SIG-M5 treated with dmso at 0.1 percent for 504 hours (cell line): ENCODE measurements around the gene OVCH2.
A peak's percentile ranks its signal among the peaks of the same experiment; 100 is the strongest.
"Not testable (repeated sequence)": the region's sequence is repeated elsewhere in the genome, so short reads cannot be mapped to it uniquely, and the experiment has no call there.

Source experiments
- DNase-seq: peaks from one replicate; lab custom pipeline; 2025; ENCODE audit not compliant: unreplicated experiment; lab: John Stamatoyannopoulos, UW

OVCH2 gene

GRCh38 chr11:7671347-7672215 lies 34.7 kb downstream of the OVCH2 start:
- DNase-seq: no peak

GRCh38 chr11:7670641-7671040 lies 35.6 kb downstream of the OVCH2 start:
- peak; percentile 41 for DNase-seq

GRCh38 chr11:7668911-7669310 lies 37.4 kb downstream of the OVCH2 start:
- no peak for DNase-seq

- no peak for DNase-seq
Measured at GRCh38 chr11:7668464-7668863, 37.8 kb downstream of the OVCH2 start.

- DNase-seq: no peak
Measured at GRCh38 chr11:7667460-7667859, 38.8 kb downstream of the OVCH2 start.

- no peak for DNase-seq
Measured at GRCh38 chr11:7666292-7666866, 39.9 kb downstream of the OVCH2 start.

GRCh38 chr11:7665473-7666291 lies 40.6 kb downstream of the OVCH2 start:
- peak; percentile 56 for DNase-seq

- no peak for DNase-seq
Measured at GRCh38 chr11:7664867-7665266, 41.4 kb downstream of the OVCH2 start.

- not testable (repeated sequence) for DNase-seq
Measured at GRCh38 chr11:7663531-7663930, 42.7 kb downstream of the OVCH2 start.

GRCh38 chr11:7657306-7658025 lies 48.8 kb downstream of the OVCH2 start:
- no peak for DNase-seq

GRCh38 chr11:7656704-7657103 lies 49.6 kb downstream of the OVCH2 start:
- no peak for DNase-seq

GRCh38 chr11:7655253-7656217 lies 50.7 kb downstream of the OVCH2 start:
- DNase-seq: no peak

- no peak for DNase-seq
Measured at GRCh38 chr11:7654195-7654705, 52.0 kb downstream of the OVCH2 start.

GRCh38 chr11:7651700-7652099 lies 54.6 kb downstream of the OVCH2 start:
- DNase-seq: no peak

- DNase-seq: peak; percentile 5
Measured at GRCh38 chr11:7651140-7651551, 55.1 kb downstream of the OVCH2 start.

- no peak for DNase-seq
Measured at GRCh38 chr11:7648264-7648663, 58.0 kb downstream of the OVCH2 start.

GRCh38 chr11:7646866-7647265 lies 59.4 kb downstream of the OVCH2 start:
- DNase-seq: no peak

- DNase-seq: no peak
Measured at GRCh38 chr11:7645206-7645605, 61.1 kb downstream of the OVCH2 start.

GRCh38 chr11:7643314-7643713 lies 63.0 kb downstream of the OVCH2 start:
- DNase-seq: no peak

GRCh38 chr11:7642747-7643146 lies 63.5 kb downstream of the OVCH2 start:
- DNase-seq: no peak
